Activated naive CD8-positive, alpha-beta T cell treated with anti-CD3 and anti-CD28 coated beads for 36 hours (primary cell): Measurements from ENCODE around the gene RAD9A. TPM values are rescaled to one million over a fixed set of nuclear protein-coding genes. Genes with fewer than 3 reads are reported as not detected.

Experiments used
- DNase-seq: peaks from one replicate; pipeline ENCODE4 v3.0.0; 2021
- H3K27ac Mint-ChIP-seq: one replicate; pipeline ENCODE4 v1.8.0; 2022; ENCODE audit warnings: mild to moderate bottlenecking, moderate library complexity, mixed read lengths
- H3K27me3 Mint-ChIP-seq: one replicate; pipeline ENCODE4 v1.8.0; 2022; ENCODE audit warnings: mild to moderate bottlenecking, mixed read lengths
- H3K36me3 Mint-ChIP-seq: one replicate; pipeline ENCODE4 v1.8.0; 2021; ENCODE audit warnings: mild to moderate bottlenecking, mixed read lengths
- H3K4me1 Mint-ChIP-seq: one replicate; pipeline ENCODE4 v1.8.0; 2021; ENCODE audit warnings: mixed read lengths
- H3K4me3 Mint-ChIP-seq: one replicate; pipeline ENCODE4 v1.8.0; 2022; ENCODE audit warnings: mild to moderate bottlenecking, moderate library complexity, mixed read lengths
- H3K9me3 Mint-ChIP-seq: one replicate; pipeline ENCODE4 v1.8.0; 2022; ENCODE audit warnings: mixed read lengths
- total RNA-seq, 2 experiments: library from RNA; stranded (reverse); gene quantifications; one replicate each; pipeline ENCODE4 v1.2.3, GENCODE V29; 2021

Gene RAD9A
- total RNA-seq, 2 experiments from 2014 or later, result 31.2 to 33.7 TPM

GRCh38 chr11:67354075-67355022 is 37.4 kb upstream of the RAD9A start:
- Mint-ChIP-seq H3K36me3 (no peaks in the 10 kb centered on the region), H3K4me3 (peak overlapping the region; percentile 76), H3K27me3 (no peaks in the 10 kb centered on the region), H3K4me1 (peaks cover 36% of the 10 kb centered on the region), H3K9me3 (no peaks in the 10 kb centered on the region), H3K27ac (peak overlapping the region; percentile 79)
- no peak for DNase-seq

GRCh38 chr11:67355023-67355793 is 36.6 kb upstream of the RAD9A start:
- Mint-ChIP-seq H3K4me1 (peaks cover 31% of the 10 kb centered on the region), H3K27ac (peak overlapping the region; percentile 61), H3K9me3 (no peaks in the 10 kb centered on the region), H3K36me3 (no peaks in the 10 kb centered on the region), H3K27me3 (no peaks in the 10 kb centered on the region), H3K4me3 (no peak overlapping the region)
- no peak for DNase-seq

GRCh38 chr11:67355794-67356386 is 35.9 kb upstream of the RAD9A start:
- Mint-ChIP-seq H3K4me3 (no peak overlapping the region), H3K4me1 (peaks cover 30% of the 10 kb centered on the region), H3K27ac (no peak overlapping the region), H3K36me3 (no peaks in the 10 kb centered on the region), H3K9me3 (no peaks in the 10 kb centered on the region), H3K27me3 (no peaks in the 10 kb centered on the region)
- no peak for DNase-seq

GRCh38 chr11:67356387-67356863 is 35.4 kb upstream of the RAD9A start:
- no peaks in the 10 kb centered on the region for H3K9me3 Mint-ChIP-seq
- DNase-seq, result no peak
- peak overlapping the region; percentile 57 for H3K27ac Mint-ChIP-seq
- no peak overlapping the region for H3K4me3 Mint-ChIP-seq
- H3K36me3 Mint-ChIP-seq, result no peaks in the 10 kb centered on the region
- H3K4me1 Mint-ChIP-seq, result peaks cover 25% of the 10 kb centered on the region
- H3K27me3 Mint-ChIP-seq, result no peaks in the 10 kb centered on the region

- H3K4me3 Mint-ChIP-seq, result no peak overlapping the region
- peaks cover 21% of the 10 kb centered on the region for H3K4me1 Mint-ChIP-seq
- no peaks in the 10 kb centered on the region for H3K36me3 Mint-ChIP-seq
- H3K27me3 Mint-ChIP-seq, result no peaks in the 10 kb centered on the region
- DNase-seq, result peak; percentile 69
- H3K27ac Mint-ChIP-seq, result peak overlapping the region; percentile 57
- no peaks in the 10 kb centered on the region for H3K9me3 Mint-ChIP-seq
These were observed 34.8 kb upstream of the RAD9A start for GRCh38 chr11:67356864-67357561.

GRCh38 chr11:67357831-67358670 is 33.7 kb upstream of the RAD9A start:
- H3K9me3 Mint-ChIP-seq, result no peaks in the 10 kb centered on the region
- H3K36me3 Mint-ChIP-seq, result no peaks in the 10 kb centered on the region
- H3K27me3 Mint-ChIP-seq, result no peaks in the 10 kb centered on the region
- no peak overlapping the region for H3K4me3 Mint-ChIP-seq
- H3K4me1 Mint-ChIP-seq, result peaks cover 19% of the 10 kb centered on the region
- no peak overlapping the region for H3K27ac Mint-ChIP-seq
- DNase-seq, result no peak

- no peak overlapping the region for H3K4me3 Mint-ChIP-seq
- no peaks in the 10 kb centered on the region for H3K9me3 Mint-ChIP-seq
- no peak overlapping the region for H3K27ac Mint-ChIP-seq
- DNase-seq, result no peak
- H3K36me3 Mint-ChIP-seq, result no peaks in the 10 kb centered on the region
- peaks cover 21% of the 10 kb centered on the region for H3K4me1 Mint-ChIP-seq
- no peaks in the 10 kb centered on the region for H3K27me3 Mint-ChIP-seq
These were observed 27.6 kb upstream of the RAD9A start for GRCh38 chr11:67364169-67364568.

DNA sequence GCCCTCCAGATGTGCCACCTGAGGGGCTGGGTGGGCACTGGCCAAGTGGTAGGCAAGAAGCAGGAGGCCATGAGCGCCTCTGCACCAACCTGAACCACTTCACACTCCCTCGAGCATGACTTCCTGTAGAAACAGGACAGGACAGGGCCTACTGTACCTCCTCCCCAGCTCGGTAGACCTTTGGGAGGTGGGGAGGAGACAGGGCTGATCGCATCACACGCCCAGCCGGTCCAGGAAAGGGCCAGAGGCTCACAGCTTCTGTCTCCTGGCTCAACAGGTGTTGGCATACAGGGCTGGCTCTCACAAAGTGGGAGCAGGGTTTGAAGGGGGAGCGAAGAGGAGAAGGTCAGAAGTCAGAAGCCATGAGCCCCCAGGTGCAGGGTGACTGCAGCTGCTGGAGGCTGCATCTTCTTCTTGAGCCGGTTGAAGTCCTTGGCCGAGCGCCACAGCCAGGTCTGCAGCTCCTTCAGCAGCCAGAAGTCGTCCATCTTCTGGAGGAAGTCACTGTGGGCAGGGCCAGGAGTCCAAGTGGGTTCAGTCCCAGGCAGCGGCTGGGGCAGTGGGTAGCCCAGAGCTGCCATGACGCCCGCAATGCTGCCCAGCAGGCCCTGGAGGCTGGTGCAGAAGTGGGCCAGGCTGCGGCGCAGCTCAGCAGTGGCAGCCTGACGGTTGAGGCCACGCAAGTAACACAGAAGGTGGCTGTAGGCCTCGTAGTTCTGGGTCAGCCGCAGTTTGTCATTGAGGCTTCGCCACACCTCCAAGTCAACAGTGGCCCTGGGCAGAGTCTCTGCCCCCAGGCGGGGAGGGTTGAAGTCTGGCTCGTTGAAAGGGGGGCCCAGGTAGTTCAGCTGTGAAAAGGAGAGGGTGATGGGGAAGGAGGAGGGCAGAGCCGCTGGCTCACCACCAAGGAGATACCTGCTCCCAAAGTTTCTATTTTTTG is 26.7 kb upstream of the RAD9A start:
- Mint-ChIP-seq H3K9me3 (no peaks in the 10 kb centered on the region), H3K27ac (no peak overlapping the region), H3K27me3 (no peaks in the 10 kb centered on the region), H3K4me3 (no peak overlapping the region), H3K4me1 (peaks cover 24% of the 10 kb centered on the region), H3K36me3 (no peaks in the 10 kb centered on the region)
- DNase-seq, result no peak

DNA sequence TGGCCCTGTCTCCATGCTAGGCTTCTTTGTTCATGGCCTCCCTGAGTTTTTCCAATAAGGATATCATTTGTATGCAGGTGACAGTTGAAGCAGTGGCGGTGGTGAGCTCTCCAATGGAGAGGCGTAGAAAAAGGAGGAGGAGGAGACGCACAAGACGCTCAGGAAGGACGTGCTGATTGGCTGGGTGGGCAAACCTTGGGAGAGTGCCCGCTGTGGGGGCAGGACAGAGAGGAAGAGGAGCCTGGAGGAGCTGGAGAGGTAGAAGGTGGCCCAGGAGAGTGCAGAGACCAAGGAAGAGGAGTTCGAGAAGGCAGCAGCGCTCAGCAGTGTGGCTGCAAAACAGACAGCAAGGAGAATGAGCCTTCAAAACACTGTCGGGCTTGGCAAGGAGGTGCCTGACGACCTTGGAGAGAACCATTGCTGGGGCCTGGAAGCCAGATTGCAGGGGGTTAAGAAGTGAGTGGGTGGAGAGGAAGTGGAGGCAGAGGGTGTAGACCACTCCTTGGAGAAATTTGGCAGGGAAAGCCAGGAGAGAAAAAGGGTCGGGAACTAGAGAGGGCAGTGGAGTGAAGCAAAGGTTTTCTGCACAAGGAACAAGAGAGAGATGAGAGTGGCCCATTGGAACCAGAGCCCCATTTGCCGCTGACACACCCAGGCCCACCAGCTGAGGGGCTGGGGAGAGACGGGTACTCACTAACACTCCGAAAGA is 25.9 kb upstream of the RAD9A start:
- H3K27me3 Mint-ChIP-seq, result peaks cover 5% of the 10 kb centered on the region
- no peaks in the 10 kb centered on the region for H3K36me3 Mint-ChIP-seq

DNA sequence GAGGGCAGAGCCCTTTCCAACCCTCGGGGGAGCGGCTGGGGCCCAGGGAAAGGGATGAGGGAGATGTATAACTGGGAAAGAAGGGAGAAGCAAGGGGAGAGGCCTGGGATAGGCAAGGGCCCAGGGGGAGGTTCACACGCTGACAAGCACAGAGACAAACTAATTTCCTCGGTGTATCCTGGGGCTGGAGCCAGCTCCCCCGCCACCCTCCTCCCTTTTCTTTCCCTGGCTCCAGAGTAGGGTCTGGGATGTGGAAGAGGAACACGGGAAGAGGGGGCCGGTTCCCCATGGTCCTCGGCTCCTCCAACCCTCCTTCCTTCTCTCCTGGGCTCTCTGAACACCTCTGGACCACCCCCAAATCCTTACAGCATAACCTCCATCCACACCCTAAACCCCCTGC is 25.2 kb upstream of the RAD9A start:
- Mint-ChIP-seq H3K27ac (no peak overlapping the region), H3K36me3 (no peaks in the 10 kb centered on the region), H3K4me1 (peaks cover 35% of the 10 kb centered on the region), H3K4me3 (no peak overlapping the region), H3K9me3 (no peaks in the 10 kb centered on the region), H3K27me3 (peaks cover 10% of the 10 kb centered on the region)
- no peak for DNase-seq

More for the DNA sequence above, 25.9 kb upstream of the RAD9A start:
- no peak overlapping the region for H3K4me3 Mint-ChIP-seq
- H3K9me3 Mint-ChIP-seq, result no peaks in the 10 kb centered on the region
- DNase-seq, result no peak
- no peak overlapping the region for H3K27ac Mint-ChIP-seq
- H3K4me1 Mint-ChIP-seq, result peaks cover 30% of the 10 kb centered on the region

- DNase-seq, result no peak
- no peaks in the 10 kb centered on the region for H3K36me3 Mint-ChIP-seq
- H3K27me3 Mint-ChIP-seq, result peaks cover 14% of the 10 kb centered on the region
- no peaks in the 10 kb centered on the region for H3K9me3 Mint-ChIP-seq
- no peak overlapping the region for H3K4me3 Mint-ChIP-seq
- H3K27ac Mint-ChIP-seq, result no peak overlapping the region
- peaks cover 39% of the 10 kb centered on the region for H3K4me1 Mint-ChIP-seq
These were observed 24.6 kb upstream of the RAD9A start for GRCh38 chr11:67366961-67367760.

DNA sequence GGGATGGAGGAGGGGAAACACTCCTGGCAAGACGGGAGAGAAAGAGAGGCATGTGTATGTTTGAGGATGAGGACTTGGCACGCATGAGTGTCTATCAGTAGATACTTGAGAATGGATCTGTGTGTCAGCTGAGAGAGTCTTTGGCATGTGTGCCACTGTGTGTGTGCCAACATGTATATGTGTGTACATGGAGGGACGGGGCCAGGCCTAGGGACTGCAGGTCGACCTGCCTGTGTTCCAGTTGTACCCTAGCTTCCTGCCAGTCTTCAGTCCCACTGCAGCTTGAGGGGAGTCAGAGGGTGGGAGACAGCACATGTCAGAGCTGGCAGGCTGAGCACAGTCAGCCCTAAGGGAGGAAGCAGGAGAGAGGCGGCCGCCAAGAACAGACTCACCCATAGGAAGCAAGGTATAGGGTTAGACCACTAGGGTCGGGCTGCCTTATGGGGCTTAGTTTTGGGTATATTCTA is 24.0 kb upstream of the RAD9A start:
- H3K27ac Mint-ChIP-seq, result no peak overlapping the region
- H3K4me3 Mint-ChIP-seq, result no peak overlapping the region
- H3K27me3 Mint-ChIP-seq, result peaks cover 14% of the 10 kb centered on the region
- H3K9me3 Mint-ChIP-seq, result no peaks in the 10 kb centered on the region
- H3K36me3 Mint-ChIP-seq, result no peaks in the 10 kb centered on the region
- H3K4me1 Mint-ChIP-seq, result peaks cover 39% of the 10 kb centered on the region
- no peak for DNase-seq
